Stimulated activated CD8-positive, alpha-beta memory T cell treated with anti-CD3 and anti-CD28 coated beads, Interleukin-12 subunit alpha, Interleukin-12 subunit beta, amount 100 ng/mL, for 24 hours (primary cell): ENCODE results near the gene ARL8A.

ENCODE experiments used
- DNase-seq: peaks from one replicate; pipeline ENCODE4 v3.0.0-alpha.2; 2020; ENCODE audit errors: extremely low read depth

The ARL8A gene

GRCh38 chr1:202135221-202135721, 9.3 kb downstream of the ARL8A start:
- DNase-seq, result no peak

DNA sequence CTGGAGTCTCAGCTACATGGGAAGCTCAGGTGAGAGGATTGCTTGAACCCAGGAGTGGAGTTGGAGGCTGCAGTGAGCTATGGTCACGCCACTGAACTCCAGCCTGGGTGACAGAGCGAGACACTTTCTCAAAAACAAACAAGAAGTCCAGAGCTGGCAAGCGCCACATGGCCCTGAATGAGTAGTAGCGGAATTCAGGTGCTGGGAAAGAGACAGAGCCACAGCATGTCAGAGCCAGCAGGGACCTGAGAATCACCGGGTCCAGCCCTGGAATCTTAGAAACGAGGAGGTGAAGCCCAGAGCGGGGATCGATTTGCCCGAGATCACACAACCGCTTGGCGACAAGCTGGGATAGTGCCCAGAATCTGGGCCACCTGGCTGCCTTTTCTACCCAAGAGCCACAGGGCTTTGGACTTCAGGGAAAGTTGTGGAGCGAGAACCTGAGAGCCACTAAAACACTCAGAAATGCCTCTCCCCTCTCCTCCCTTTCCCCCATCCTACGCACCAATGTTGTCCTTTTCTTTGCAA, 9.8 kb downstream of the ARL8A start:
- DNase-seq, result no peak

DNA sequence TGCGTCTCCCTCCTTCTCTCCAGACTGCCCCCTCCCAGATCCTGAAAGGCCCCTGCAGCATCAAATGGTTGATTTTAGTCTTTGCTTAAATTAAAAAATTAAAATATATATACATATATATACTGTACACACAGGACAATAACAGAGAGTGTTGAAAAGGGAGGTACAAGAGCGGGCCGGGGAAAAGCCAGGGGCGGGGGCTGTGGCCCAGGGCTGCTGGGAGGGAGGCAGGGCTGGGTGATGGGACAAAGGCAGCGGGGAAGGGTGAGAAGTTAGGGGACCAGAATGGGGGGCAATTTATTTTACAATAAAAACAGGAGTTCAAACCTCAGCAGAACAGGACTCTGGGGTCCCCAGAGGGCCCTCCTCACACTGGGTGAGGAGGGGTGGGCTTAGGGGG, 10.5 kb downstream of the ARL8A start:
- no peak for DNase-seq

- DNase-seq, result no peak
Observed at GRCh38 chr1:202133496-202133895, 11.0 kb downstream of the ARL8A start.

- DNase-seq, result no peak
Observed at GRCh38 chr1:202133001-202133400, 11.5 kb downstream of the ARL8A start.

DNA sequence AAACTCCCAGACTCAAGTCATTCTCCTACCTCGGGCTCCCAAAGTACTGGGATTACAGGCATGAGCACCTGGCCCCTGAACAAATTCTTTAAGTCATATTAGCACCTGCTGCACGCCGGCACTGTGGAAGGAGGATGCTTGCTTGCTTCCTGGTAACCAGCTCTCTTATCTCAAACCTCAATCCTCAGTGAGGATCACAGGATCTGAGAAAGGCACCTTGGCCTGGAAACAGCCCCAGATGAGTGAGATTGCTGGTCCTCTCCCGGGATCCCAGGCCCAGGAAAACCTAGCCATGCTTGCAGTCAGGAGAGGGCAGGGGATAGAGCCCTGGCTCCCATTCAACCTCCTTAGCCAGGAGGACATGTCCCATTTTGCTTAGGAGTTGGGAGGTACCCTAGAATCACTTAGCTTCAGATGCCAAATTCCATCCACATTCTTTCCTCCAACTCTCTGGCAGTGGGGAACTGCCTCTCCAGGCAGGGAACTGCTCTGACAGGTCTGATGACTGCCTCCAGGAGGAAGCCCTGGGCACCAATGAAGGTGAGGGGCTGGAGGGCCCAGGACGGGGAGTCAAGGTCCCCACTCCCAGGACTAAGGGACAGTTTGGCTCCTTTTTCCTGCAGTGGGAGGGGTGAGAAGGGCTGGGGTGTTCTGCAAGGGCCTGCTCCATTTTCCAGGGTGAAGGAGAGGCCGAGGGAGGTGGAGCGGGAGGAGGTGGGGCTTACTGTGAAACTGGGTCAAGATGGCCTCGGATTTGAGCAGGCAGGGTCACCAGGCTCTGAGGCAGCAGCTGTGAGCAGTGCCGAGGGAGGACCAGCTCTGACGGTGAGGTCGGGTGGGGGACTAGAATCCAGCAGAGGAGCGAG, 12.3 kb downstream of the ARL8A start:
- no peak for DNase-seq

DNA sequence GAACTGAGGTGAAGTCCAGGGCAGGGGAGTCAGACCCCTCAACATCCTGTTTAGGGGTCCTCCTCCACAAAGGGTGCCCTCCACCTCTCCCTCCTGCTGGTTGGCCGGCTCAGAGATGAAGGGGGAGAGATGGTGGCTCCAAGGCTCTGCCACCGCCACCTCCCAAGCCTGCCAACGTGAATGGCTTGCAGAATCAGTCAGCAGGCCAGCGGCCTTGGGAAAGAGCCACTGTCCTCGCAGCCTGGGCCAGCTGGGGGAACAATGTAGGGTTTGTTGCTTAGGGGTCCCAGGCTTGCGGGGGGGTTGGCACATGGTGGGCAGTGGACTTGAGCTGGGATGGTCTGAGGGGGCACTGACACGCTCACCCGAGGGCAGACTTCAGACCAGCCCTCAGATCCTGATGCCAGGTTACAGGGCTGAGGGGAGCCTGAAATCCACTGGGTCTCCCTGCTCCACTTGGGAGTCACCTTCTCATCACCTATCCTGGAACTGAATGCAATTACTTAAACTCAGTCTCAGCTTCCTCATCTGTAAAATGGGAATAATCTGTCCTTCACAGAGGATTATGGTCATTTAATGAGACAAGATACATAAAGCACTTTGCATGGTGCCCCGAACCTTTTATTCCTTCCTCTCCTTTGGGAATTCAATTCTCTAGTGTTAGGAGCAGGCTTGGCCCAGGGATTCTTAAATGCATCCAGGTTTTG, 13.6 kb downstream of the ARL8A start:
- no peak for DNase-seq

GRCh38 chr1:202130297-202130721, 14.2 kb downstream of the ARL8A start:
- DNase-seq, result no peak

DNA sequence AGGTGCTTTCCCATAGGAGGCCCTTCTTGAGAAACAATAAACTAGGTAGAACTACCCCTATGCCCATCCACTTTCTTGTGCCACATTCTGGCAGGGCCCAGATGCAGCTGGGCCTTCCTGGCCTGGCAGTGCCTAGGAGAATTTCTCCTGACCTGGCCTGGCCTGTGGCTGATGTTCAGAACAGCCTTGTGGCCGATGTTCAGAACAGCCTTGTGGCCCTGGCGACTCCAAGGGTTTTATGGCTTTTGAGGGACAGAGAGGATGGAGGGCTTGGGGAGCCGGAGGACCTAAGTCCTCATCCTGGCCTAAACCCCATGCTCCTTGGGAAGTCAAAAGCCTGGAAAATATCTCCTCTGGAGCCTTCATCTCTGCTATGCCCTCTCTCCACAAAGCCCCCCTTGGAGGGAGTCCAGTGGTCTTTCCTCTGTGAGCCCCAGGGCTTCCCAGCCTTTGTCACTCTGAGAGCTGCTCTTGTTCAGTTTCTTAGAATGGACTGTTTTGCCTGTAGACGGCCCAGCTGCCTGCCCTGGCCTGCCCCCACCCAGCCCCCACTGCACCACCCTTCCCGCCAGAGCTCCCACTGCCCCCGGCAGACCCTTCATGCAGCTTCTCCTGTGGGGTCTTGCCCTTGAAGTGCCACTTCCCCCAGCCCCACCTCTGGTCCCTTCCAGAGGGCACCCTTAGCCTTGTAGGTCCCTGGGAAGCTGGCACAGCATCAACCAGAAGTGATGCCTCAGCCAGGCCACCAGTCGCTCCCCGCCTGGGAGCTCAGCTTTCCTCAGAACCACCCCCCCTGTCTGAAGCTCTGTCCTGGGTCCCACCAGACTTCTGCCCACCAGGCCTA, 14.9 kb downstream of the ARL8A start:
- DNase-seq, result no peak

DNA sequence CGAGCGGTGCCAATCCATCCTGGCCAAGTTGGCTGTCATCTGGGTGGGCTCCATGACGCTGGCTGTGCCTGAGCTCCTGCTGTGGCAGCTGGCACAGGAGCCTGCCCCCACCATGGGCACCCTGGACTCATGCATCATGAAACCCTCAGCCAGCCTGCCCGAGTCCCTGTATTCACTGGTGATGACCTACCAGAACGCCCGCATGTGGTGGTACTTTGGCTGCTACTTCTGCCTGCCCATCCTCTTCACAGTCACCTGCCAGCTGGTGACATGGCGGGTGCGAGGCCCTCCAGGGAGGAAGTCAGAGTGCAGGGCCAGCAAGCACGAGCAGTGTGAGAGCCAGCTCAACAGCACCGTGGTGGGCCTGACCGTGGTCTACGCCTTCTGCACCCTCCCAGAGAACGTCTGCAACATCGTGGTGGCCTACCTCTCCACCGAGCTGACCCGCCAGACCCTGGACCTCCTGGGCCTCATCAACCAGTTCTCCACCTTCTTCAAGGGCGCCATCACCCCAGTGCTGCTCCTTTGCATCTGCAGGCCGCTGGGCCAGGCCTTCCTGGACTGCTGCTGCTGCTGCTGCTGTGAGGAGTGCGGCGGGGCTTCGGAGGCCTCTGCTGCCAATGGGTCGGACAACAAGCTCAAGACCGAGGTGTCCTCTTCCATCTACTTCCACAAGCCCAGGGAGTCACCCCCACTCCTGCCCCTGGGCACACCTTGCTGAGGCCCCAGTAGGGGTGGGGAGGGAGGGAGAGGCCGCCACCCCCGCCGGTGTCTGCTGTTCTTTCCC, 16.5 kb downstream of the ARL8A start:
- no peak for DNase-seq

DNA sequence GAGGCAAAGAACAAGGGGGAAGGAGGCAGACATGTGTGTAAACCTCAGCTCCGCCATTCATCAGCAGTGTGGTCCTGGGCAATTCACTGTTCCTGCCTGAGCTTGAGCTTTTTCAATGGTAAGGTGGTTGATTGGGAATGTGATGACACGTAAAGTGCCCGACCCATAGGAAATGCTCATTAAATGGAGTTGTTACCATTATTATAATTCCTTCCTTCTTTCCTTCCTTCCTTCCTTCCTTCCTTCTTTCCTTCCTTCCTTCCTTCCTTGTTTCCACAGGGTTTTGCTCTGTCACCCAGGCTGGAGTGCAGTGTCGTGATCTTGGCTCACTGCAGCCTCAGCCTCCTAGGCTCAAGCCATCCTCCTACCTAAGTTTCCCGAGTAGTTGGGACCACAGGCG, 17.5 kb downstream of the ARL8A start:
- DNase-seq, result no peak

DNA sequence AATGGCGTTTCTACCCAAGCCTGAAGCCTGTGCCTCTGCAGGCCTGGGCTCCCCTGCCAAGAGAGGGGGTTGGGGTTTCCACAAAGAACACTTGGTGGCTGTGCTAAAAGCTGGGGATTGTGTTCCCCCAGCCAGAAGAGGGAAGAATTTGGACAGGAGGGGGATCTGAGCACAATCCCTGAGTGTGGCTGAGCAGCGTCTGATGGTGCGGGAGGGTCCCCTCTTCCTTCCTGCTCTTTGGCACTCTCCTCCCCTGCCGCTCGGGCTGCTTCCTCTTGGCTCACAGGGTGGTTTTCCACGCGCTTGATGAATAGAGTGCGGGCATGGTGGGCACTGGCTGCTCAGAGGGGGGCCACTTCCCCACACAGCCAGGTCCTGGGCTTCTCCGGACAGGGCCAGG, 18.1 kb downstream of the ARL8A start:
- DNase-seq, result no peak

GRCh38 chr1:202125611-202126010, 18.9 kb downstream of the ARL8A start:
- DNase-seq, result no peak

DNA sequence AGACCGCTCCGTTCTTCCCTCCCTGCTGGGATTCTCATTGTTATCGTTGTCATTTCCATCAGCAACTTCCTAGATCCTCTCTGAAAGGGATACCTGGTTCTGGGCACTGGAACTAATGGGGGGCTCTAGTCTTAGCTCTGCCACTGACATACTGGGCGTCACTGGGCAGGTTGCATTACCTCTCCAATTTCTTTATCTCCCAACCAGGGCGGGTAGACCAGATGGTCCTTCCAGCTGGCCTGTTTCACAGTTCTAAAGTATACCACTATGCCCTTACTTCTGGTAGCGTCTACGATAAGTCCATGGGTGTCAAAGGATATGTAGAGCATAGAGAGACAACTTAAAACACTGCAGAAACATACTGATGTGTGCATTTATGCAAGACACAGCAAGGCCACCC, 20.4 kb downstream of the ARL8A start:
- DNase-seq, result no peak

GRCh38 chr1:202123336-202123813, 21.2 kb downstream of the ARL8A start:
- DNase-seq, result no peak

DNA sequence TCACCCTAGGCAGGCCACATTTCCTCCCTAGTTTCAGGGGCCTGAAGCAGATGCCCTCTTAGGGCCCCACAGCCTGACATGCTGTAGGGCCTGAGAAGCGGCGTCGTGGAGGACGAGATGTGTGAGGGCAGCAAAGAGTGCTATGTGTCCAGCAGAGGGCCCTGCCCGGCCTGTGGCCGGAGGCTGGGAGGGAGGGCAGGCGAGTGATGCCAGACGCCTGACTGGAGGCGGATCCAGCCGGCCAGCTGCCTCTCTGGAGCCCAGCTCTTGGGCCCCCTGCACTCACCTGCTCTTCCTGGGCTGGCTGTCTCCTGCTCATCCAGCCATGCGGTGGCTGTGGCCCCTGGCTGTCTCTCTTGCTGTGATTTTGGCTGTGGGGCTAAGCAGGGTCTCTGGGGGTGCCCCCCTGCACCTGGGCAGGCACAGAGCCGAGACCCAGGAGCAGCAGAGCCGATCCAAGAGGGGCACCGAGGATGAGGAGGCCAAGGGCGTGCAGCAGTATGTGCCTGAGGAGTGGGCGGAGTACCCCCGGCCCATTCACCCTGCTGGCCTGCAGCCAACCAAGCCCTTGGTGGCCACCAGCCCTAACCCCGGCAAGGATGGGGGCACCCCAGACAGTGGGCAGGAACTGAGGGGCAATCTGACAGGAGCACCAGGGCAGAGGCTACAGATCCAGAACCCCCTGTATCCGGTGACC, 21.8 kb downstream of the ARL8A start, which contains the start of gene GPR37L1:
Gene GPR37L1 (plus strand): TSS at position 279 of the 697 bp plus-strand sequence. CDS start 47 bp downstream, at position 326.
- no peak for DNase-seq

GRCh38 chr1:202121006-202121405, 23.5 kb downstream of the ARL8A start:
- no peak for DNase-seq

DNA sequence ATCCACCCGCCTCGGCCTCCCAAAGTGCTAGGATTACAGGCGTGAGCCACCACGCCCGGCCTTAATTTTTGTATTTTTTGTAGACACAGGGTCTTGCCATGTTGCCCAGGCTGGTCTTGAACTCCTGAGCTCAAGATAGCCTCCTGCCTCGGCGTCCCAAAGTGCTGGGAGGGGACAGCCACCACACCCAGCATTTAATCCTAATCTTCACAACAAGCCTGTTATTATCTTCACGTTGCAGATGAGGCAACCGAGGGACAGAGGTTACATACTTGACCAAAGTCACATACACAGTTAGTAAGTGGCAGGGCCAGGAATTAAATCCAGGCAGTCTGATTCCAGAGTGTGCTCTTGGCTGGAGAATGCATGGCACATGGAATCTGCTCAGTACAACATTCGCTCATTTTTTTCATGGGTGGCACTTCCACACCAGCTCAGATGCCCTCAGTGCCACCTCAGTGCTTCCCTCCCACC, 26.6 kb downstream of the ARL8A start:
- no peak for DNase-seq

DNA sequence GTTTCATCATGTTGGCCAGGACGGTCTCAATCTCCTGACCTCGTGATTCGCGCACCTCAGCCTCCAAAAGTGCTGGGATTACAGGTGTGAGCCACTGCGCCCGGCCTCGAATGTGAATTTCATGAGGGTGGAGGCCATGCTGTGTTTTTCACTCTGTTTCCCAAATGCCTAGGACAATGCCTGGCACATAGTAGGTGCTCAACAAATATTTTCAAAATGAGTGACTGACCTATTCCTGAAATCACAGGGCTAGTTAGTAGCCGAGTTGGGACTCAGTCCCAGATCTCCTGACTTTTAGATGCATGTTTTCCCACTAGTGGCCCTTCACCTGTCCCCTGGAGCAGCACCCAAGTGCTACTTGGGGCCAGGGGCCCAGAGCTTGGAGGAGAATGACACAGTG, 28.2 kb downstream of the ARL8A start:
- no peak for DNase-seq
